HG03097 (cell line): ENCODE data around the gene KLF16.
"Not testable (repeated sequence)": the region's sequence is repeated elsewhere in the genome, so short reads cannot be mapped to it uniquely, and the experiment has no call there.

Experiments
- ATAC-seq: cut with Tn5 transposase; IDR thresholded peaks from one replicate; pipeline ENCODE4 v1.9.1; 2021; ENCODE audit not compliant: unreplicated experiment, low FRiP score

The KLF16 gene

GRCh38 chr19:1863328-1863637 is at the start of gene KLF16:
TSS of gene KLF16 (minus strand) at chr19:1863579. CDS start at chr19:1863497, 82 bp downstream.
- no peak for ATAC-seq

- ATAC-seq: no peak
Observed at GRCh38 chr19:1912760-1913505, 49.6 kb upstream of the KLF16 start.

GRCh38 chr19:1911995-1912394 is 48.6 kb upstream of the KLF16 start:
- no peak for ATAC-seq

- ATAC-seq: no peak
Observed at GRCh38 chr19:1911098-1911497, 47.7 kb upstream of the KLF16 start.

- ATAC-seq: no peak
Observed at GRCh38 chr19:1910177-1910576, 46.8 kb upstream of the KLF16 start.

GRCh38 chr19:1909761-1910080 is 46.3 kb upstream of the KLF16 start:
- ATAC-seq: no peak

- ATAC-seq: no peak
Observed at GRCh38 chr19:1908364-1908678, 44.9 kb upstream of the KLF16 start.

GRCh38 chr19:1907563-1908363 is 44.4 kb upstream of the KLF16 start:
- ATAC-seq: no peak

GRCh38 chr19:1906985-1907562 is 43.7 kb upstream of the KLF16 start:
- ATAC-seq: no peak

- no peak for ATAC-seq
Observed at GRCh38 chr19:1905863-1906375, 42.5 kb upstream of the KLF16 start.

- ATAC-seq: peak; percentile 80
Observed at GRCh38 chr19:1905110-1905862, 41.9 kb upstream of the KLF16 start, which contains the start of the genes ADAT3 and SCAMP4. TSS of gene ADAT3 (plus strand) at chr19:1905399. CDS start at chr19:1912048, 6,649 bp downstream. TSS of gene SCAMP4 (plus strand) at chr19:1905399. CDS start at chr19:1915020, 9,621 bp downstream.

GRCh38 chr19:1904860-1905109 is 41.4 kb upstream of the KLF16 start:
- no peak for ATAC-seq

GRCh38 chr19:1902923-1903322 is 39.5 kb upstream of the KLF16 start:
- no peak for ATAC-seq

GRCh38 chr19:1901940-1902404 is 38.6 kb upstream of the KLF16 start:
- no peak for ATAC-seq

- no peak for ATAC-seq
Observed at GRCh38 chr19:1896508-1896907, 33.1 kb upstream of the KLF16 start.

- ATAC-seq: no peak
Observed at GRCh38 chr19:1893791-1894190, 30.4 kb upstream of the KLF16 start.

GRCh38 chr19:1889907-1890306 is 26.5 kb upstream of the KLF16 start:
- no peak for ATAC-seq

- ATAC-seq: no peak
Observed at GRCh38 chr19:1888385-1888784, 25.0 kb upstream of the KLF16 start.

GRCh38 chr19:1886360-1886759 is 23.0 kb upstream of the KLF16 start:
- not testable (repeated sequence) for ATAC-seq

GRCh38 chr19:1885398-1886119 is 22.2 kb upstream of the KLF16 start, which contains the start of gene ABHD17A:
TSS of gene ABHD17A (minus strand) at chr19:1885496. CDS start at chr19:1881566, 3,930 bp downstream.
- ATAC-seq: peak; percentile 65
